VCaP (cell line): Measurements from ENCODE around the gene DKKL1.

Source experiments
- H3K27ac ChIP-seq: fragments of 450-650 bp; 2 replicates; pipeline ENCODE4 v1.5.1; 2017
- CTCF ChIP-seq: fragments of 450-650 bp; conservative IDR thresholded peaks from 2 replicates; pipeline ENCODE4 v1.5.1; 2017; ENCODE audit warnings: mild to moderate bottlenecking, moderate library complexity

Gene DKKL1

GRCh38 chr19:49418511-49418910, 54.8 kb downstream of the DKKL1 start:
- no peak overlapping the region for H3K27ac ChIP-seq
- TF ChIP-seq CTCF = no peak

DNA sequence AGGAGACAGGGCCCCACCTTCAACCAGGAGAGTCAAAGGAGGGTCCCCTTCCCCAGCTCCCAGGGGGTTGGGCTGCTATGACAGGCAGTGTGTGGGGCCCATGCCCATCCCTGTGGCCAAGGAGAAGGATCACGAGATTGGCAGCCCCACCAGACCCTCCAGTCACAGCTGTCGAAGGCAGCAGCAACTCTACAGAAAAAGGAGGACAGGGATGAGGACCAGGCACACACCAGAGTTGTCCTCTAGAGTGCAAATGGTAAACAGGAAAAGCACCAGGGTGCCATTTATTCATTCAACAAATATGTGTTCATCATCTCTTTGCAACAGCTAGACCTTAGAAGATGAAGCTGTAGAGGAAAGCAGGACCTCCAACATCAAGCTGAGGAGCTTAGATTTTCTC, 55.5 kb downstream of the DKKL1 start:
- no peak overlapping the region for H3K27ac ChIP-seq
- no peak for TF ChIP-seq CTCF

DNA sequence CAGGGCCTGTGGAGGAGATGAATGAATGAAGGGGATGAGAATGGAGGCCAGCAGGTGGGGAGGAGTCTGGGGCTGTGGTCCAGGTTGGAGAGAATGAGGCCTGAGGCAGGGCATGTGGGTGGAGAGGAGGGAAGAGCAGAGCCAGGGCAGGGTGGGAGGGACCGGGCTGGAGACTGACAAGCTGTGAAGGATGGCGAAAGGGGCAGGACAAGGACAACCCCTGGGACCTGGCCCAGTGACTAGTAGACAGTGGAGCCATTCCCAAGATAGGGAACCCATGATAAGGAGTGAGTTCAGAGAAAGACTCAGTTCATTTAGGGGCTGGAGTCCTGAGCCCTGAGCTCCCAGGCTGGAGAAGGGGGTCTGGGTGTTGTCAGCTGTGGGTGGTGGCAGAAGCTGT, 56.5 kb downstream of the DKKL1 start:
- TF ChIP-seq CTCF = no peak
- no peak overlapping the region for H3K27ac ChIP-seq

DNA sequence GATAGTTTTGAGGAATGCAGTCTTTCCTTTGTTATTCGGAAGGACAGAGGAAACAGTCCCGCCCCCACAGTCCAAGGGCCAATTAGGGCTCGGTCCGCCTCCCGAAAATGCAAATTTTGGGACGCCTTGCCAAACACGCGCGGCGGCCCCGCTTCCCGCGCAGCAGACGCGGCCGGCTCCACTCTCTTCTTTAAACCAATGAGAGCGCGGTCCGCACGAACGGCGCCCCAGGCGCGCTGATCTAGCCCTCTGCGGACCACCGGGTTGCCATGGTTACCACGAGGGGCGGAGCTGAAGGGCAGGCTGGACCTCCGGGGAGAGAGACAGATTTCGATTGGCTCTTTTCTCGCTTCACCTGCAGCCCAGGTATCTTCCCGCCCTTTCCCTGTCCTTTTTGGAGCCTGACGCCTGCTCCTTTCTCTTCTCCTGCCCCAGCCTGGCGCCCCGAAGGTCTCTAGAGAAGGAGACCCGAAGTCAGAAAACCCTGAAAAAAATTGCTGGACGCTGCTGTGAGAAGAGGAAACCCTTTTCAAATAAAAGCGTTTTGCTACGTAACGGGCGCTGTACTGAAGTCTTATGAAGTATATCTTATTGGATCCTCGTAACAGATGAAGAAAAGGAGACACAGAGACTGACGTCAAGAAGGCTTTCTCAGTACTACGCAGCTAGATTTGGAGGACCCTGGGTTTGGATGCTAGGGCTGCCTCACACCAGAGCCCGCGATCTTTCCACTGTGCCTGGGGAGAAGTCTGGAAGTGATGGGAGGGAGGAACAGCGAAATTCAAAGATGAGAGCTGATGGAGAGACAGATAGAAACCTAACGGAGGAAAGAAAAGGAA, 57.6 kb downstream of the DKKL1 start:
- no peak for TF ChIP-seq CTCF
- H3K27ac ChIP-seq = no peak overlapping the region

DNA sequence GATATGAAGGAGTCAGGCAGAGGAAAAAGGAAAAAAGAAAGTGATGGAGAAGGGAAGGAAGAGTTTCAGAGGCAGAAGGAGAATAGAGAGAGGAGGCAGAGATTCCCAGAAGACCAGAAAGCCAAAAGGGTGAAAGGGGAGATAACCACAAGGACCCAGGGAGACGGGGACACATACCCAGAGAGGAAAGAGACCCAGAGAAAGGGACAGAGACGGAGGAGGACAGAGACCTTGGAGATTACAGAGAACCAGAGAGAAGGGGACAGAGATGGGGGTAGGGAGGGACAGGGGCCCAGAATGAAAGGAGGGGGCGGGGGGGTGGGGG, 58.2 kb downstream of the DKKL1 start:
- no peak for TF ChIP-seq CTCF
- H3K27ac ChIP-seq = no peak overlapping the region

GRCh38 chr19:49422407-49423070, 58.9 kb downstream of the DKKL1 start:
- H3K27ac ChIP-seq = no peak overlapping the region
- TF ChIP-seq CTCF = peak; percentile 15; the same call in 1 of the 2 replicates

DNA sequence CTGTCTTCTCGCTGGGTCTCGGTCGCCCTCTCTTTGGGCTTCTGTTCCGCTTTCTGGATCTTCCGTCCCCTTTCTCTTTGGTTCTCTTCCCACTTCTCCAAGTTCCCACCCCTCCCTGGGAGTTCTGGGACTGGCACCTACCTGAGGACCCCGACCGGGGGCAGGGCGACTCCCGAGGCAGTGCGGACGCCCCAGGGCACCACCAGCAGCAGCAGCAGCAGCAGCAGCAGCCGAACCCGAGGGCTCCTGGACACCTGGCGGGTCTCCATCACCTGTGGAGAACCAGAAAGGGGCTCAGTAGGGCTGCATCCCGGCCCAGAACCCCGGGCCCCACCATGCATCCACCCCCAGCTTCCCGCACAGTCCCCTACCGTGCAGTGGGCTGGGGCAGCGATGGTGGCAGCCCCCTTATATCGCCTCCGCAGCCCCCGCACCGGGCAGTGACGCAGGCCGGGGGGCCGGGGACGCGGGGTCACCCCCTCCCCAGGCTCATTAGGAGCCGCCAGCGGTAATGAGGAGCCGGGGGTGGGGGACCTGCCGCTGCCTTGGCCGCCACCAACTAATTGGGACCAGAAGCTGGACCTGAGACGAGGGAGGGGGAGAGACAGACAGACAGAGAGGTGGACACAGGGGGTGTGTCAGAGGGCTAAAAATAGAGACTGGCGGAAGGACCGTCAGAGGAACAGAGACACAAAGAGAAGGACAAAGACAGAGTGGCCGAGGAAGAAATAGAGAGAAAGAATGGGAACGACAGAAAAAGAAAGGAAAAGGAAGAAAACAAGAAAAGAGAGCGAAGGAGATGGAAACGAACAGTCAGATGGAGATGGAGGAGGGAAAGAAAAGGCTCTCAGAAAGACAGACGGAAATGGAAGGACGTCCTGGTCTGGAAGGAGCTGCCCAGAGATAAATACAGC, 59.7 kb downstream of the DKKL1 start, which contains the start of gene PTH2:
Gene PTH2, minus strand, starts transcription at position 371 of the 914 bp plus-strand sequence. Its CDS starts 102 bp downstream, at position 269.
- no peak for TF ChIP-seq CTCF
- H3K27ac ChIP-seq = no peak within 1 kb of the TSS
